Amygdala (tissue), 56 donors: ENCODE data around the gene TMED4.

Source experiments
- DNase-seq, 56 donors: peaks; one replicate each; lab custom pipeline; 2025; lab: John Stamatoyannopoulos, UW

The TMED4 gene

DNA sequence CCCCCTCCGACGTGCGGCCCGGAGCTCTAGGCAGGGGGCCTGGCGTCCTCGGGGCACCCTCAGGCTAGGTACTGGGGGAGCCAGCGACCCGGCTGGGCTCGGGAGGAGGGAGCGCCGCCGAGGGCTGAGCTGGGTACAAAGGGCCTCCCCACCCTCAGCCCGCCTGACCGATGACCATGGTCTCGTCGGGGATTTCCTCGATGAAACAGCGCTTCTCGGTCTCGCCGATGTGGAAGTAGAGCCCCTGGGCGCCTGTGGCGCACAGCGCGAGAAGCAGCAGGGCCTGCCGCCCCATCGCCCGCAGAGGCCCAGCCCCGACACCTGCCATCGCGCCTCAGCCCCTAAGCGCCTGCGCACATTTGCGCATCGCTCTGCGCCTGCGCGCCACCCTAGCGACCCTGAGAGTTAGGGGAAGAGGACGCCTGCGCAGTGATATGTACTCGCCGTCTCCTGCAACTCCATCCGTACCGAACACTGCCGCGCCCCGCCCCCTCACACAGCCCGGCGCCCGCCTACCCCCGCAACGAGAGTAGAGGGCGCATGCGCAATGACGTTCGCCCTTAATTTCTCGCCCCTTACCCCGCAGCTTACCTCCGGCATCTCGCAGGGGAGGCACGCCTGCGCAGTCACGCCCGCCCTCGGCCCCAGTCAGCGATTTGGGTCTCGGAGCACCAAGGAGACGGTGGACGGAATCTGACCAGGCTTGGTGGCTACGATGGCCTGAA lies at the start of gene TMED4:
TMED4 (minus strand) TSS at position 353 of the 725 bp plus-strand sequence; CDS start at position 328, 25 bp downstream.
- DNase-seq: peak; percentile 88 to 100 (median 98)

- no peak for DNase-seq
Observed at GRCh38 chr7:44631458-44632115, 49.6 kb upstream of the TMED4 start.

DNA sequence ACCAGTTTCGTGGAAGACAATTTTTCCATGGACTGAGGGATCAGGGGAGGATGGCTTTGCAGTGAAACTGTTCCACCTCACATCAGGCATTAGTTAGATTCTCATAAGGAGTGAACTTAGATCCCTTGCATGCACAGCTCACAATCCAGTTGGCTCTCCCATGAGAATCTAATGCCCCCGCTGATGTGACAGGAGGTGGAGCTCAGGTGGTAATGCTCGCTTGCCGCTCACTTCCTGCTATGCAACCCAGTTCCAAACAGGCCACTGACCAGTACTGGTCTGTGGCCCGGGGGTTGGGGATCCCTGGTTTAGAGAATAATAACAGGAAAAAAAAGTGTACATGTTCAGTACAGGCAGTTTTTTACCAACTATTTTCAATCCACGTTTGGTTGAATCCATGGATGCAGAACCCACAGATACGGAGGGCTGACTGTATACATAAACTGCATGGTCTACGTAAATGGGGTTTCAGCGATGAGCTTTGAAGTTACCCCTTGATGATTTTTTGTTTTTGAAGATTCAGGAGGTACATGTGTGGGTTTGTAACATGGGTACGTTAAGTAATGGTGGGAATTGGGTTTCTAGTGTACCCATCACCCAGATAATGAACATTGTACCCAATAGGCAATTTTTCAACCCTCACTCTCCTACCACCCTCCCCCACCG lies 48.9 kb upstream of the TMED4 start:
- no peak for DNase-seq

- no peak for DNase-seq
Observed at GRCh38 chr7:44629829-44630522, 47.9 kb upstream of the TMED4 start.

- no peak for DNase-seq
Observed at GRCh38 chr7:44626620-44627019, 44.6 kb upstream of the TMED4 start.

DNA sequence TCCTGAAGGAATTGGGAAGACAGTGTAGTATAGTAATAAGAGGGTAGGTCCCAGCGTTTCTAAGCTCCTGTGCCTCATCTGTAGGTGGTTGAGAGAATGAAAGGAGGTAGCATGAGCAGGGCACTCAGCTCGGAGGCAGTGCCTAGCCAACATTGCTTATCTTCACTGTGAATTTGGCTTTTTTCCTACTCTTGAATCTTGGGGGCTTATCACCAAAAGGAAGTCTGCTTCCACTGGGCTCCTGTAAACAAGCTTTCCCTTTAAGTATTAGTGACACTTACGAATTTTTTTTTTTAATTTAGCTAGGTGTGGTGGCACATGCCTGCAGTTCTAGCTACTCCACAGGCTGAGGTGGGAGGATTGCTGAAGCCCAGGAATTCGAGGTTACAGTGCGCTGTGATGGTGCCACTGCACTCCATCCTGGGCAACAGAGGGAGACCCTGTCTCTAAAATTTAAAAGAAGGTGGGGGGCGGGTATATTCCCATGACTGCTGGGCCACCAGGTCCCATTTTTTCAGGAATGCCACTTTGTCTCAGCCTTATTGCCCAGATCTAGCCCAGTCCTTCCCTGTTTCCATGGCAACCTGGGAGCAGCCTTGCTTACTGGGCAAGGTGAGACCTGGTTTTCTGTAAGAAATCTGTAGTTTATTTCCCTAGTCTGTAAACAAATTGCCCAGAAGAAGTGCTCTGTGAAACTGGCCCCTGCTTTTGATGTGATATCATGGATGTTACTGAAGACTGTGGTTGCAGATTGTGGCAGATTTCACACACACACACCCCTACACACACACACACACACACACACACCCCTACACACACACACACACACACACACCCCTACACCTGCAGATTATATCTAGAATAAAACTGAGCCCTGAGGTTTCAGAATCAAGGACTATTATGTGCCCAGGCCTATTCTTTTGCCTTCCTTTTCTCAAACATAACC lies 43.8 kb upstream of the TMED4 start:
- DNase-seq: no peak

- no peak for DNase-seq
Observed at GRCh38 chr7:44624318-44624717, 42.3 kb upstream of the TMED4 start.

GRCh38 chr7:44622342-44623151 lies 40.5 kb upstream of the TMED4 start:
- no peak for DNase-seq

- DNase-seq: no peak
Observed at GRCh38 chr7:44621750-44622103, 39.7 kb upstream of the TMED4 start.

DNA sequence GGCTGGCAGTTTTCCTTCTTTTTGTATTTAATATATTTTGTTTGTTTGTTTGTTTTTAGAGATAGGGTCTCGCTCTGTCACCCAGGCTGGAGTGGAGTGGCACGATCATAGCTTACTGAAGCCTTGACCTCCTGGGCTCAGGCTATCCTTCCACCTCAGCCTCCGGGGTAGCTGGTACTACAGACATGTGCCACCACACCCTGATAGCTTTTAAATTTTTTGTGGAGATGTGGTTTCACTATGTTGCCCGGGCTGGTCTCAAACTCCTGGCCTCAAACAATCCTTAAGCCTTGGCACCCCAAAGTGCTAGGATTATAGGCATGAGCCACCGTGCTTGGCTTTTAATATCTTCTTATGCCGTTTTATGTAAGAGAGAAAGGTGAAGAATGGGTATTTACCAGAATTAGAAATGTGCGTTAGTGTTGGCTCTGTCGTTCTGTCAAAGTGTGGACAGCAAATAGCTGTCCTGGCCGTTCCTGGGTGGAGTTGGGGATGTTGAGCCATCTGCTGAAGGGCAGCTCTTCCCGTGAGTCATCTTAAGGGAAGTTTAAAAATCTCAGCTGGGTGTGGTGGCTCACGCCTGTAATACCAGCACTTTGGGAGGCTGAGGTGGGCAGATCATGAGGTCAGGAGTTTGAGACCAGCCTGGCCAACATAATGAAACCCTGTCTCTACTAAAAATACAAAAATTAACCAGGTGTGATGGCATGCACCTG lies 39.2 kb upstream of the TMED4 start:
- no peak for DNase-seq

GRCh38 chr7:44618753-44619152 lies 36.7 kb upstream of the TMED4 start:
- DNase-seq: no peak

DNA sequence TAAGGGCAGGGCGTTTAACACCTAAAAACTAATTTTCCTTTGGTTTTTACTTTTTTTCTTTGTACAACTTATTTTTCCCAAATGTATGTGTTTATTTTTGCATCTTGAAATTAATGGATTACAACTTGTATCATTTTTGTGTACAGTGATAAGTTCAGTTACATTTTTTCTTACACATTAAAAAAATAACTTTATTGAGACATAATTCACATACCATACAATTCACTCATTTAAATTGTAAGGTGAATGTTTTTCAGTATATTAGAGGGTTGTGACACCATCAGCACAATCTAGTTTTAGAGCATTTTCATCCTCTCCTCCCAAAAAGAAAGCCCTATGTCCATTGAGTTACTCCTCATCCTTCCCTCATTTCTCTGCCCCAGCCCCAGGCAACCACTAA lies 36.0 kb upstream of the TMED4 start:
- DNase-seq: no peak

GRCh38 chr7:44617225-44617890 lies 35.3 kb upstream of the TMED4 start:
- no peak for DNase-seq

- no peak for DNase-seq
Observed at GRCh38 chr7:44616545-44616944, 34.5 kb upstream of the TMED4 start.

DNA sequence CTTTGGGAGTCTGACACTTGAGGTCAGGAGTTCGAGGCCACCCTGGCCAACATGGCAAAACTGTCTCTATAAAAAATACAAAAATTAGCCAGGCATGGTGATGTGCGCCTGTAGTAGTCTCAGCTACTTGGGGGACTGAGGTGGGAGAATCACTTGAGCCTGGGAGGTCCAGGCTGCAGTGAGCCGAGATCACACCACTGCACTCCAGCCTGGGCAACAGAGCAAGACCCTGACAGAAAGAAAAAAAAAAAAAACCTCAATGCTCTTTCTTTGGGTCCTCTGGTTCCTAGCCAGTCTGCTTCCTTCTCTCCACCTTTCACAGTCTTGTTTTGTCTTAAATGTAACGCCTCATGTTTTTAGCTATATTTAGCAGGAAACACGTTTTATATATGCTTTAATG lies 33.8 kb upstream of the TMED4 start:
- DNase-seq: no peak

DNA sequence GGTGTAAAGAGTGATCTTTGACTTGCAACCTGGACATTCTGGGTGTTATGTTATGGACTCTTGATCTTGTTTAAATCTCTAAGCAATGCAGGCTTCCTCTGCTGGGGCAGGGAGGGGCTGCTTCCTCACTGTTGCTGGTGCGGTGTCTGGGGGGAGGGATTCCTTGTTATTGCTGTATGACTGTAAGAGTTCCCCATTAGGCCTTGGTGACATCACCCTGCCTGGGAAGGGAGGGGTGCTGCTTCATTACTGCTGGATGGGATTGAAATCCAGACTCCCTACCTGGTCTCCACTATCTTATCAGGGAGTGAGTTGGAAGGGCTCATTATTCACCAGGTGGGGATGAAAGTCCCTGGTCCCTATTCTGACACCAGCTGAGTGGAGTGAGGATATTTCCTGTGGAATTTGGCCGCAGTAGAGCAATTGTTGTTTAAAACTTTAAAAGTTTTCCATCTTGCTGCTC lies 33.1 kb upstream of the TMED4 start:
- DNase-seq: no peak

DNA sequence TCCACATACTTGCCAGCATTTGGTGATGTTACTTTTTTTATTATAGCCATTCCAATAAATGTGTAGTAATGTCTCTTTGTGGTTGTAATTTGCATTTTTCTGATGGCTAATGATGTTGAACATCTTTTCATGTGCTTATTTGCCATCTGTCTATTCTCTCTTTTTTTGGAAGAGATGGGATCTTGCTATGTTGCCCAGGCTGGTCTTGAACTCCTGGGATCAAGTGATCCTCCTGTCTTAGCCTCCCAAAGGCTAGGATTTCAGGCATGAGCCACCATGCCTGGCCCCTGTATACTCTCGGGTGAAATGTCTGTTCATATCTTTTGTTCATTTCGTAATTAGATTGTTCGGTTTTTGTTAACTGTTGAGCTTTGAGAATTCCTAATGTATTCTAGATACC lies 27.8 kb upstream of the TMED4 start:
- no peak for DNase-seq
